ENCODE data around the gene NTN3. TPM values are rescaled to one million over a fixed set of nuclear protein-coding genes. Genes with fewer than 3 reads are reported as not detected.
"Not testable (repeated sequence)": the region's sequence is repeated elsewhere in the genome, so short reads cannot be mapped to it uniquely, and the experiment has no call there.

NTN3 gene
- total and polyA plus RNA-seq, 2 of the 4 experiments (the other 2 are of a cell fraction), result 0.18 to 0.38 TPM

DNA sequence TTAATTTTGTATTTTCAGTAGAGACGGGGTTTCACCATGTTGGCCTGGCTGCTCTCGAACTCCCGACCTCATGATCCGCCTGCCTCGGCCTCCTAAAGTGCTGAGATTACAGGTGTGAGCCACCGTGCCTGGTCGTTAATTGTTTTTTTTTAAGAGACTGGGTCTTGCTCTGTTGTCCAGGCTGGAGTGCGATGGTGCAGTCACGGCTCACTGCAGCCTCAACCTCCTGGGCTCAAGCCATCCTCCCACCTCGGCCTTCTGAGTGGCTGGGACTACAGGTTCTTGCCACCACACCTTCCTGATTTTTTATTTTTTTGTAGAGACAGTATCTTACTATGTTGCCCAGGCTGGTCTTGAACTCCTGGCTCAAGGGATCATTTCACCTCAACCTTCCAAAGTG, 8.9 kb downstream of the NTN3 start:
- H3K56ac ChIP-seq (ENCODE audit: extremely low read depth, insufficient read depth, low read length); H3K4me2 ChIP-seq (ENCODE audit: low read depth, low read length); H3K4me3 ChIP-seq (ENCODE audit: insufficient read depth, low read depth, low read length); H3K18ac ChIP-seq (ENCODE audit: low read depth, low read length); ATAC-seq (ENCODE audit: low read depth); H3K23ac ChIP-seq (ENCODE audit: low read depth, low read length); dilution Hi-C loops (cut with HindIII; ENCODE audit: low sequenced_read_pairs, unreplicated experiment); H2BK15ac ChIP-seq (ENCODE audit: low read depth, low read length); H2BK5ac ChIP-seq (ENCODE audit: low read depth, low read length, poor library complexity, severe bottlenecking); H2AK9ac ChIP-seq (replicated peaks; ENCODE audit: low read depth, low read length, poor library complexity); H4K8ac ChIP-seq (ENCODE audit: low read depth in 2 of 2, low read length in 2 of 2); H3K36me3 ChIP-seq (ENCODE audit: control insufficient read depth, insufficient read depth, low read length); BruUV-seq (replicated peaks); H2AK5ac ChIP-seq (ENCODE audit: low read depth, low read length); H2AFZ ChIP-seq (replicated peaks; ENCODE audit: low read length, poor library complexity); H3K4ac ChIP-seq (ENCODE audit: low read depth, low read length); H4K91ac ChIP-seq (ENCODE audit: insufficient read depth, low read depth, low read length); H2BK20ac ChIP-seq (ENCODE audit: low read depth, low read length); in situ Hi-C loops (cut with MboI; ENCODE audit: low sequenced_read_pairs); DNase-seq; H3K27ac ChIP-seq (ENCODE audit: insufficient read depth, low read length); H4K5ac ChIP-seq (ENCODE audit: low read depth, low read length); H3K9me1 ChIP-seq (ENCODE audit: insufficient read depth, low read length); H3K14ac ChIP-seq (replicated peaks; ENCODE audit: low read depth, low read length); H3K9ac ChIP-seq (ENCODE audit: low read depth, low read length); H3K27me3 ChIP-seq (ENCODE audit: control insufficient read depth, insufficient read depth, low read length); CTCF ChIA-PET; H2BK120ac ChIP-seq (ENCODE audit: low read depth, low read length); H3K9me3 ChIP-seq (ENCODE audit: control insufficient read depth, insufficient read depth, low read length); intact Hi-C loops (cut with micrococcal nuclease): not testable (repeated sequence)
- peaks cover 20% of the 10 kb centered on the region for H3K4me1 ChIP-seq (ENCODE audit: control insufficient read depth, insufficient read depth, low read length)
- peaks cover 26% of the 10 kb centered on the region for H4K20me1 ChIP-seq (ENCODE audit: insufficient read depth, low read length)
- no CpG with 5 or more reads among the region's 10 CpGs for WGBS, 2 experiments (ENCODE audit: extremely low coverage in 2 of 2, insufficient read length in 1 of 2)
- H3K79me1 ChIP-seq (ENCODE audit: low read depth in 1 of 2, low read length in 2 of 2), result peaks cover 28 to 79% of the 10 kb centered on the region in 2 experiments; a peak in 3 of 4 replicates
- POLR2A ChIA-PET (ENCODE audit: unreplicated experiment), result interaction anchor here (0.6 kb wide), 1 partner anchor 14 kb away, joined by 4 read pairs; no protein-coding TSS in a partner anchor

All from IMR-90 (cell line).